ENCODE results near the gene NUP62.

The NUP62 gene

GRCh38 chr19:49910179-49910578 lies 19.1 kb downstream of the NUP62 start:
- Mint-ChIP-seq H3K4me3 (no peak overlapping the region), H3K36me3 (peaks cover 11% of the 10 kb centered on the region), H3K27me3 (no peaks in the 10 kb centered on the region), H3K4me1 (peaks cover 49% of the 10 kb centered on the region), H3K27ac (no peak overlapping the region), H3K9me3 (no peaks in the 10 kb centered on the region)
- ATAC-seq (ENCODE audit: low read depth), result no peak
- no peak for DNase-seq (ENCODE audit: low spot score in 2 of 2)

GRCh38 chr19:49908480-49909420 lies 20.6 kb downstream of the NUP62 start:
- Mint-ChIP-seq H3K9me3 (no peaks in the 10 kb centered on the region), H3K27ac (peak overlapping the region; percentile 84), H3K36me3 (peaks cover 8% of the 10 kb centered on the region), H3K4me3 (peak overlapping the region; percentile 59), H3K4me1 (peaks cover 48% of the 10 kb centered on the region), H3K27me3 (no peaks in the 10 kb centered on the region)
- ATAC-seq (ENCODE audit: low read depth) (no peak), DNase-seq (ENCODE audit: low spot score in 2 of 2) (no peak)

- ATAC-seq (ENCODE audit: low read depth), result peak; percentile 61
- H3K9me3 Mint-ChIP-seq, result no peaks in the 10 kb centered on the region
- no peak for DNase-seq (ENCODE audit: low spot score in 2 of 2)
- H3K27me3 Mint-ChIP-seq, result no peaks in the 10 kb centered on the region
- H3K27ac Mint-ChIP-seq, result peak overlapping the region; percentile 84
- peak overlapping the region; percentile 59 for H3K4me3 Mint-ChIP-seq
- H3K36me3 Mint-ChIP-seq, result peaks cover 6% of the 10 kb centered on the region
- peaks cover 42% of the 10 kb centered on the region for H3K4me1 Mint-ChIP-seq
Measured at GRCh38 chr19:49907745-49908446, 21.4 kb downstream of the NUP62 start.

GRCh38 chr19:49906879-49907564 lies 22.3 kb downstream of the NUP62 start:
- peak overlapping the region; percentile 37 for H3K4me3 Mint-ChIP-seq
- DNase-seq (ENCODE audit: low spot score in 2 of 2) (no peak), ATAC-seq (ENCODE audit: low read depth) (no peak)
- no peaks in the 10 kb centered on the region for H3K9me3 Mint-ChIP-seq
- peak overlapping the region; percentile 70 for H3K27ac Mint-ChIP-seq
- no peaks in the 10 kb centered on the region for H3K27me3 Mint-ChIP-seq
- peaks cover 41% of the 10 kb centered on the region for H3K4me1 Mint-ChIP-seq
- H3K36me3 Mint-ChIP-seq, result peaks cover 6% of the 10 kb centered on the region

DNA sequence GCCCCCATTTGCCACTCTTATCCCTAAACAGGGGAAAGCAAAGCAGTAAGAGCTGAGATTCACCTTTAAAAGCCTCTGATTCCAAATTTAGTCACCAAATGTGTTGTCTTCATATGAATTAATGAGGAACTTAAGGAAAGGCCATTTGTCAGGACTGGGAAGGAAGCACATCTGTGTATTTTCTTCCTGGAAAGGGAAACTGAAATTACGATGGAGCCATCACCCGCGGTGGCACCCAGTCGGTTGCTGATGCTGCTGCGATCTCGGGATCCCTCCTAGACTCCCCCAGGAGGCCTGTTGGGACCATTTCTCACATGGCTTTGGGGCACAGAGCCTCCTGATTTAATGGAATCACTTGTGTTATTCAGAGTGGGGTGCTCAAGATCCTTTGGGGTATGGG lies 25.2 kb downstream of the NUP62 start:
- no peak overlapping the region for H3K27ac Mint-ChIP-seq
- H3K4me3 Mint-ChIP-seq, result no peak overlapping the region

GRCh38 chr19:49896863-49897621 lies 32.3 kb downstream of the NUP62 start, which contains the start of gene IL4I1:
IL4I1 (minus strand) TSS chr19:49896887; CDS start chr19:49896160, 727 bp downstream.
- peaks cover 6% of the 10 kb centered on the region for H3K27me3 Mint-ChIP-seq
- no peaks in the 10 kb centered on the region for H3K9me3 Mint-ChIP-seq
- H3K36me3 Mint-ChIP-seq, result no peaks in the 10 kb centered on the region
- H3K4me3 Mint-ChIP-seq, result peak within 1 kb of the TSS; percentile 82
- peak; percentile 72 to 76 for DNase-seq (ENCODE audit: low spot score in 2 of 2)
- peak within 1 kb of the TSS; percentile 98 for H3K27ac Mint-ChIP-seq
- peak; percentile 79 for ATAC-seq (ENCODE audit: low read depth)
- peaks cover 38% of the 10 kb centered on the region for H3K4me1 Mint-ChIP-seq

More for the DNA sequence above, 25.2 kb downstream of the NUP62 start:
- no peak for DNase-seq (ENCODE audit: low spot score in 2 of 2)
- Mint-ChIP-seq H3K4me1 (peaks cover 26% of the 10 kb centered on the region), H3K36me3 (peaks cover 6% of the 10 kb centered on the region), H3K9me3 (no peaks in the 10 kb centered on the region), H3K27me3 (no peaks in the 10 kb centered on the region)
- ATAC-seq (ENCODE audit: low read depth), result no peak

DNA sequence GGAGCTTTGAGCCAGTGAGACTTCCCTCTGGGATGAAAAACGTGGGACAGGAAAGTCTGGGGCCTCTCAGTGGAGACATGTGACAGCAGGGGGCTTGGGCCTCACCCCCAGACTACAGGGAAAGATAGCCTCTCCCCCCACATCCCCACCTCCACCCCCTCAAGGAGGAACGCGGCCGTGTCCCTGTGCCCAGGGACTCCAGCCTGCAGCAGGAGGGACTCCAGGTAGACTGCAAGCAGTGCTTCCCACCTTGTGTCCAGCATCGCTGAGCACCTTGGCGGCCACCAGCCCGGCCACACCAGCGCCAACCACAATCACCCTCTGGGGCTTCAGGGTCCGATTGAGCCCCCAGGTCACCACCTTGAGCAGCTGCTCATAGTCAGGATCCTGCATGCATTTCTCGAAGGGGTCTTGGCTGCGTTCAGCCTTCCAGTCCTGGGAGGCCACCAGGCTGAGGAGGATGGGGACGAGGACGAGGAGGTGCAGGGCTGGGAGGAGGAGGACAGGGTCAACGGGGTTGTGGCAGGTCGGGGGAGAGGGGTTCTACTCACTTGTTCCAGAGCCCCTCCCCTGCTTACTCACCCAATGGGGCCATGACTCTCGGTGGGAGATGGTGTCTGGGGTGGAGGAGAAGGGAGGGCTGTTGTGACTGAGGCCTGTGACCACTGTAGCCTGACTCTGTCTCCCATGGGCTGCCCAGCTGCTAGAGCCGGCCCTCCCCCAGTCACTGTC lies 33.6 kb downstream of the NUP62 start:
- H3K9me3 Mint-ChIP-seq, result no peaks in the 10 kb centered on the region
- ATAC-seq (ENCODE audit: low read depth) (no peak), DNase-seq (ENCODE audit: low spot score in 2 of 2) (no peak)
- peaks cover 6% of the 10 kb centered on the region for H3K27me3 Mint-ChIP-seq
- peaks cover 38% of the 10 kb centered on the region for H3K4me1 Mint-ChIP-seq
- H3K36me3 Mint-ChIP-seq, result no peaks in the 10 kb centered on the region
- H3K4me3 Mint-ChIP-seq, result peak overlapping the region; percentile 82
- peak overlapping the region; percentile 98 for H3K27ac Mint-ChIP-seq

GRCh38 chr19:49894879-49895565 lies 34.3 kb downstream of the NUP62 start:
- H3K27me3 Mint-ChIP-seq, result peaks cover 6% of the 10 kb centered on the region
- ATAC-seq (ENCODE audit: low read depth) (no peak), DNase-seq (ENCODE audit: low spot score in 2 of 2) (no peak)
- peak overlapping the region; percentile 98 for H3K27ac Mint-ChIP-seq
- H3K9me3 Mint-ChIP-seq, result no peaks in the 10 kb centered on the region
- H3K4me3 Mint-ChIP-seq, result no peak overlapping the region
- H3K4me1 Mint-ChIP-seq, result peaks cover 38% of the 10 kb centered on the region
- no peaks in the 10 kb centered on the region for H3K36me3 Mint-ChIP-seq

- H3K4me1 Mint-ChIP-seq, result peaks cover 38% of the 10 kb centered on the region
- no peaks in the 10 kb centered on the region for H3K9me3 Mint-ChIP-seq
- ATAC-seq (ENCODE audit: low read depth), result no peak
- no peak overlapping the region for H3K4me3 Mint-ChIP-seq
- H3K27me3 Mint-ChIP-seq, result peaks cover 6% of the 10 kb centered on the region
- no peak for DNase-seq (ENCODE audit: low spot score in 2 of 2)
- no peaks in the 10 kb centered on the region for H3K36me3 Mint-ChIP-seq
- H3K27ac Mint-ChIP-seq, result peak overlapping the region; percentile 43
Measured at GRCh38 chr19:49894011-49894664, 35.2 kb downstream of the NUP62 start.

DNA sequence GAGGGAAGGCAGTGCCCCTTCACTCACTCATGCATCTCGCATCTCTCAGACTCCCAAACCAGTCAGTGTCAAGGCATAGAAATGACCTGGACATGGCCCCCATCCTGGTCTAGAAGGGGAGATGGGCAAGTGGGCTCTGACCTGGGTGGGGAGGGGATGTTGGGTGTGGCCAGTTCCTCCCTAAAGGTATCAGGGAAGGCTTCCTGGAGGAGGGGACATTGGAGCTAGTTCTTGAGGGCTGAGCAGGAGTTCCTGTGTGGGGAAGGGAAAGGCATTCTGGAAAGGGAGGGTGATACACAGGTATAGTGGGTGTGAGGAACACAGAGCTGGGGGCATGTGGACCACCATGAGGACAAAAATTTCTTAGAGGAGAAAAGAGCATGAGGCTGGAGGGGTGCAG lies 36.6 kb downstream of the NUP62 start:
- peaks cover 40% of the 10 kb centered on the region for H3K4me1 Mint-ChIP-seq
- H3K27me3 Mint-ChIP-seq, result peaks cover 6% of the 10 kb centered on the region
- H3K27ac Mint-ChIP-seq, result peak overlapping the region; percentile 74
- no peak for ATAC-seq (ENCODE audit: low read depth)
- DNase-seq (ENCODE audit: low spot score in 2 of 2), result no peak
- no peaks in the 10 kb centered on the region for H3K9me3 Mint-ChIP-seq
- no peak overlapping the region for H3K4me3 Mint-ChIP-seq
- H3K36me3 Mint-ChIP-seq, result no peaks in the 10 kb centered on the region

DNA sequence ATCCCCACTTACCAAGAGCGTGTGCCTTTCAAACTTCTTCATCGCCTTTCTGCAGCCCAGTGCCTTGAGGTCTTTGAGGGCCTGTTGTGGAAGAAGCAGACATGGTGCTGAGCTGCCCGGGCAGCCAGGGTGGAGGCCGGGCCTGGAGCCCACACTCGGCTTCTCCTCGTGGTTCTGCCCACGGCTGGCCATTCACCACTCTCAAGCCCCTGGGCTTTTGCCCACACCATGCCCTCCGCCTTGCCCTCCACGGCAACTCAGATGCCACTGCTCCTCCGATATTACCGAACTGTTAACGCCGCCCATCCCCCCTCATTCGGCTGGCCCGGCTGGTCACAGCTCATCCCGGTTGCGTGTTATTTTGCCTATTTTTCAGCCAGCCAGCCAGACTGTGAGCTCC lies 37.9 kb downstream of the NUP62 start:
- Mint-ChIP-seq H3K27ac (peak overlapping the region; percentile 28), H3K36me3 (no peaks in the 10 kb centered on the region), H3K9me3 (no peaks in the 10 kb centered on the region), H3K4me3 (peak overlapping the region; percentile 53), H3K27me3 (peaks cover 4% of the 10 kb centered on the region), H3K4me1 (peaks cover 27% of the 10 kb centered on the region)
- DNase-seq (ENCODE audit: low spot score in 2 of 2), result no peak
- no peak for ATAC-seq (ENCODE audit: low read depth)
